Inferior parietal cortex (tissue), 1 donor: Measurements from ENCODE around the gene RXFP2.

Experiments used
- DNase-seq: peaks from one replicate; pipeline ENCODE4 v3.0.0-alpha.2; 2016; ENCODE audit errors: extremely low spot score

Gene RXFP2, protein sequence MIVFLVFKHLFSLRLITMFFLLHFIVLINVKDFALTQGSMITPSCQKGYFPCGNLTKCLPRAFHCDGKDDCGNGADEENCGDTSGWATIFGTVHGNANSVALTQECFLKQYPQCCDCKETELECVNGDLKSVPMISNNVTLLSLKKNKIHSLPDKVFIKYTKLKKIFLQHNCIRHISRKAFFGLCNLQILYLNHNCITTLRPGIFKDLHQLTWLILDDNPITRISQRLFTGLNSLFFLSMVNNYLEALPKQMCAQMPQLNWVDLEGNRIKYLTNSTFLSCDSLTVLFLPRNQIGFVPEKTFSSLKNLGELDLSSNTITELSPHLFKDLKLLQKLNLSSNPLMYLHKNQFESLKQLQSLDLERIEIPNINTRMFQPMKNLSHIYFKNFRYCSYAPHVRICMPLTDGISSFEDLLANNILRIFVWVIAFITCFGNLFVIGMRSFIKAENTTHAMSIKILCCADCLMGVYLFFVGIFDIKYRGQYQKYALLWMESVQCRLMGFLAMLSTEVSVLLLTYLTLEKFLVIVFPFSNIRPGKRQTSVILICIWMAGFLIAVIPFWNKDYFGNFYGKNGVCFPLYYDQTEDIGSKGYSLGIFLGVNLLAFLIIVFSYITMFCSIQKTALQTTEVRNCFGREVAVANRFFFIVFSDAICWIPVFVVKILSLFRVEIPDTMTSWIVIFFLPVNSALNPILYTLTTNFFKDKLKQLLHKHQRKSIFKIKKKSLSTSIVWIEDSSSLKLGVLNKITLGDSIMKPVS

DNA sequence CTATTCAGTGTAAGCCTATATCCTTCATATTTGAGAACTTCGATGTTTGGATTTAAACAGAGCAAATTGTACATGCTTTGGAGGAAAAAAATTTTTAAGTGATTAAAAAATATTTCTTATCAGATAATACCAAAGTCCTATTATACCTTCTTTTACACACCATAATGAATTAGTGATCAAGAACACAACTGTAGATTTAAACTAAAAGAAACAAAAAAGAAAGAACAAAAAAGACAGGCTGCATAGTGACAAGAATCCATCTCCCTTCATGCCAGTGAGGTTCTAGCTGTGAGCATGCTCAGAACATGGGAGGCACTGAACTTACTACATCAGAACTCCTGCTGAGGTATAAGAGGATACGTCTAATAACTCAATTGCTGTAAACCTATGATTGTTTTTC lies at the start of gene RXFP2:
RXFP2 (plus strand) TSS at position 301 of the 400 bp plus-strand sequence; CDS start at position 388, 87 bp downstream.
- DNase-seq, result no peak

DNA sequence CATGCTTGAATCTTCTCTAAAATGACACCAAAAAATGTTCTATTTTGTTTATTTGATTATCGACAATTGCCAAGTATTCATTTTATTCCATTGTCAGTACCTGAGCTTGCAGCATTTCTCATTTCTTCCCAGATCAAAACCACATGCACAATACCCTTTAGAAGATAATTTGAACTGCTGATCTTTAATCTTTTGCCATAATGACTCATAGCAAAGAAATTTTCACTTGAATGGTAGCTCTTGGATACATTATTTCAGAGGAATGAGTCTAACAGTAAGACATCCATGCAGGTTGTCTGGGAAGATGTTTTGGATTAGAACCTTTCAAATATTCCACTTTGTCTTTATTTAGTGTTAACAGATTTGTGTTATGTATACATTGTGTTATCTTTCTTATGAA lies 42.0 kb upstream of the RXFP2 start:
- no peak for DNase-seq

DNA sequence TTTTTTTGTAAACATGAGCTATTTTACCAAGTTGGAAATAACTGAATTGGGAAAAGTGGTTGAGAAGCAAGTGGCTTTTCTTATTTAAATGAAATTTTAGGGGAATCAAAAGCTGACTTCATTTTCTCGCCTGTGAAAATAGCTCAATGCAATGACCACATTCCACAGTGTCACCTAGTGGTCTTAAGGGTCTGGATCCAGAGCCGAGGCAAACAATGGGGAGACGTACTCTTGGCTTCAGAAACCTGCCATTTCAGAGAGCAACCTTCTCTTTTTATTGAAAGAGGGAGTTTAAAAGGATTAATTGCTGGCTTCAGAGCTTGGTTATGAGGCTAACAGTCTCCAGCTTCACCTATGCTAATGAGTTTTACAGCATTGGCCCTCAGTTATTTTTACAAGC lies 39.7 kb upstream of the RXFP2 start:
- DNase-seq, result no peak

DNA sequence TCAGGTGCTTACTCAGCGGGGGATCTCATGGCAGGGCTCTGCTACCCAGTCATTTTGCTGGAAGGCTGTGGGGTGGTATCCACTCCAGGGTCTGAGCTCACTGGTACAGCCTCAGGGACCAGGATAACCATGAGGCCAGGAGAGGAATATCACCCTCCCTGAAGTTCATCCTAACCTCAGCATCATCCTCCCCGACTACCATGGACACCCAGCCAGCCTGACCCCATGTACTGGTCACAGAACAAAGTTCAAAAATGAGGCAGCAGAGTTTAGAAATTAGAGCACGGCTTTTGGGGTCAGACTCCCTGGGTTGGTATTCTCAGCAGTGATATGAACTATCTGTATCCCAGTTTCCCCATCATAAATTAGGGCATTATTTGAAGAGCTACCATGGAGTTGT lies 35.5 kb upstream of the RXFP2 start:
- no peak for DNase-seq

DNA sequence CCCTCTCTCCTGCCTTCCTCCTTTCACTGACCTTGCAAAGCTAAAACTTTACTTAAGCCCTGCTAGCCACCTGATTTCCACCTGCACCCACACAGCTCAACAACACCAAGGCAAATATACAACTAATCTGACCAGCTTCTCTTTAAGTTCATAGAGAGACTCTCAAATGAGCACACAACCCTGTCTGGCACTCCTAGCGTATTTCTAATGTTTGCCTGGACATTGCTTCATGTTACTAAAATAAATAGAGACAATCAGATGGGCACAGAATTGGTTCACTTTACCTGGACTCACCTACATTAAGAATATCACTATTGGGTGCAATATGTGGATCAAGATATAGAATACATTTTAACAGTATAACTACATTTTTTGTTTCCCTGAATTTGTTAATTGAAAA lies 33.2 kb upstream of the RXFP2 start:
- DNase-seq, result no peak

DNA sequence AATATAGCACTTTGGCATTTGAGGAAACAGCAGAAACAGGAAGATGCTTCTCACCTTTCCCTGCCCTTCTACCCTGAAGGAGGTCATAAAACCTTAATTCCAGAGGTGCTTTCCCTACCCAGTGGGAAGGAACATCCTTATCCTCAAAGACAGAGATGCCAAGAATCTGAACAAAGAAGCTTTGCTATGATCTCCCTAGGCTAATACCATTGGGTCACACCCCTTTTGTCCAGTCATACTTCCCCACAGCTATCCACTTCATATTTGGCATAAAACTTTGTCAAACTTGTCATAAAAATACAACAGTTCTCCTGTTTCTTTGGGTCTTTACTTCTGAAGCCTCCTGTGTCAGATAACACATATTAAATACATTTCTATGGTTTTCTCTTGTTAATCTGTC lies 21.7 kb upstream of the RXFP2 start:
- DNase-seq, result no peak

DNA sequence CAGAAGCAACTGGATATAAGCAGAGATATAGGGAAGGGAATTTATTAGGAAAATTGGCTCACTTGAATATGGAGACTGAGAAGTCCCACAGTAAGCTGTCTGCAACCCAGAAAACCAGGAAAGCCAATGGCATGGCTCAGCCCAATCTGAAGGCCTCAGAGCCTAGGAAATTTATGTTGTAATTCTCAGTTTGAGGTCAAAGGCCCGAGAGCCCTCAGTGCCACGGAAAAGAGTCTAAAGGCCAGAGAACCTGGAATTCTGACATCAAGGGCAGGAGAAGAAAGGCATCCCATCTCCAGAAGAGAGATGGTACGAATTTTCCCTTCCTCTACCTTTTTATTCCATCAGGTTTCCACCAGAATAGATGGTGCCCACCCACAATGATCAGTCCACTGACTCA lies 20.1 kb upstream of the RXFP2 start:
- DNase-seq, result no peak

DNA sequence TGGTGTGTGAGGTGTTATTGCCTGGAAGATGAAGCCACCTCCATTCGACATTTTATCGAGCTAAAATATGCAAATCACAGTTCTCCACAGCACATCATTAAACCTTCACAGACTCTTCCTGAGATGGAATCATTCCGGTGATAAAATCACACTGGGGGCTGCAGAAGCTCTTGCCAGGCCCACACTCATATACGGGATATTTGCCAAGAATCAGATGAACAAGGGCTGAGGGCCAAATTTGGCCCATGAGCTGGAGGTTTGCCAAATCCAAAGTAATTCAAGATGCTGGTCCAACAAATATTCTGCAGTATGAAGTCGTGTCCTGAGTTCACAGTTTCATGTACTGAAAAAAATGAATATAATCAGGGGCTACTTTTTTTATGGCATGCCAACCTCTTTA lies 16.7 kb upstream of the RXFP2 start:
- no peak for DNase-seq

DNA sequence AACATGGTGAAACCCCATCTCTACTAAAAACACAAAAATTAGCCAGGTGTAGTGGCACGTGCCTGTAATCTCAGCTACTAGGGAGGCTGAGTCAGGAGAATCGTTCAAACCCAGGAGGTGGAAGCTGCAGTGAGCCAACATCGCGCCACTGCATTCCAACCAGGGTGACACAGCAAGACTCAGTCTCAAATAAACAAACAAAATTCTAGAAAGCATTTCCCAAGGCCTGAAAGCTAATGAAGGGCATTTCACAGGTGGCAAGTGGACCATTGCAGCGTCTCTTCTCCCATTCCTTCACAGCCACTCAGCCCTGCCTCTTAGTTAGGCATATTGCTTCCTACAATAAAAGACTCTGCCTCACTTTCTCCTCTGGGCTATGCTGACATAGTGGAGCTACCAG lies 13.5 kb upstream of the RXFP2 start:
- no peak for DNase-seq

DNA sequence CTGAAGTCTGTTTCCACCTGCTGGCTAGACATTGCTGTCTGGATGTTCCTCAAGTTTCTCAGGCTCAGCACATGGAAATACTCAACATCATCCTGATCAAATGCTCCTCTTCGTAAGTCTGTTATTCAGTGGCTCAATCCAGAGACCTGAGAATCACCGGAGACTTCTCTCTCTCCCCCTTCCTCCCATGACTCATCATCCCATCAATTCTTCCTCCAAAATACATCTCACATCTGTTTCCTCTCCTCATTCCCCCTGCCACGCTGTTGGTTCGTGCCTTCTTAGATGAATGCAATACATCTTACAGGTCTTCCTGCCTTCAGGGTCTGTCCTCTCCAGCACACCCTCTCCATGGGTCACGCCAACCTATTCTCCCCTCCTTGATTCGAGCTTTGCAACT lies 7.4 kb upstream of the RXFP2 start:
- DNase-seq, result no peak

DNA sequence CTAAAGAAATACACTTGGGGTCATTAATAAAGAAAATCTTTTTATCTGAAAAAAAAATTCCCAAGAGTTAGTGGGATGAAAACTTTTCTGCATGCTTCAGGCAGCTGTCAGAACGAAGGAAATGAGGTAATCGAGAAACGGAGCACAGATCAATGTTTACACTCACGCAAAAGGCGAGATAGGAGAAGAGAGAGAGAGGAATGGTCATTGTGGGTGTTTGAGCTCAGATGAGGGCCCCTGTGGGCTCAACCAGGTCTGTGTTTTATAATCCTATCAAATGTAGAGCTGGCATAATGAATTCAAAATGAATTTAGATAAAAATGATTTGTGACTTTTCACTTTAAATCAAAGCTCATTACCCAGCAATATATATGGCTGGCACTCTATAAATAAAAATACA lies 6.3 kb upstream of the RXFP2 start:
- no peak for DNase-seq

DNA sequence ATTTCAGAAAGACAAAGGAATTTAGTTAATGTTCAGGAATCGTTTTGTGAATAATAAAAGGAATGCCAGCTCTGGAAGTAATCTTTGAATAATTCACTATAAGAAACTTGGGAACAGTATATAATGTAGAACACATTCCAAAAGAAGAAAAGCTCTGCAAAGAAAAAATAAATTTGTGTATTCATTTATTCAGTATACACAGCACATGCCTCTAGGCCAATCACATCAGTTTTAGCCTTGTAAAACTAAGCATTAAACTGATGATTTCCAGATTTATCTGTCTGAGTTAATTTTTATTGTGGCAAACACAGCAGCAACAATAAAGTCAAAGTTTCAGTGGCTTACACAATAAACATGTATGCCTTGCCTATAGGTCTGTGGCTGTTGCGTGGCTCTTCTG lies 5.7 kb upstream of the RXFP2 start:
- no peak for DNase-seq

DNA sequence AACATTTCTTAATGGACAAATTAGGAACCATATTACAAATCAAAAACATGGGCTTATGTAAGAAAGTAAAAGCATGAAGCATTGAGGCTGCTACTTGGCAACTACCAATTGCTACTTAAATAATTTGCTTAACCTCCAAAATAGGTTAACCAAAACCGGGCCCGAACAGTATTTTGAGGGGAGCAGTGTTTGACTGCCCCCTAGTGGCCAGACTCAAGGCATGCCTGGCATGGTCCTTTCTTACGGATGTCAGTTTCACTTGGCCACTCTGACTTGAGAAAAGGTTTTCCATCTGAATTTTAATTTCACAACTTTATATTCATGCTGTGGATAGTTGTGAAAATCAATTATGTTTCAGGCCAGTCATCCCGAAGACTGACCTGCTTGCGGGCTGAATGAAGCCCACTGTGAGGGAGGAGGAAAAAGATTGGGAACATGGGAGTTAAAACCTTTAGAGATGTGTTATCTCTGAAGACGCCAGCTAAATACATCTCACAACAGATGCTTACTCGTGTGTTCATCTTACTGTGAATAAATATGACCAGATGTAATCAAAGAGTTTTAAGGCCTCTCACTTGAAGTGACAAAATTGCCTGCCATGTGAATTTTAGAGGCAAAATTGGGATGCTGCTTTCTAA lies 2.9 kb downstream of the RXFP2 start:
- peak; percentile 80 for DNase-seq

DNA sequence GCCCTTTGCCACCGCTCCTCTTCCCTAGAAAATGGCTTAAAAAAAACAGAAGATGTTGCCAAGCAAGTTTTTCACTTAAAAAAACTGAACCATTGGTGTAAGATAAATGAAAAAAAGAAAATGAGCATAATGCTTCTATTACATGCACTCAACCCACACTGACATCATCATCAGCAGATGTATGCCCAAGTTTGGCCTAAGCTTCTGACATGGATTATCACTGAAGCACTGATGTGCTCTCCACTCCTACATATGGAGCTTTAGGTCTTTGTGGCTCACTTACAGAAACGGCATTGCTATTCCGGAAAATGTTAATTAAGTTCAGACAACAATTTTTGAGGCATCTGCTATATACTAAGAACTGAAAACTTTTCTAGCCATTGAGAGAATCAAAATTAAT lies 8.0 kb downstream of the RXFP2 start:
- DNase-seq, result no peak

DNA sequence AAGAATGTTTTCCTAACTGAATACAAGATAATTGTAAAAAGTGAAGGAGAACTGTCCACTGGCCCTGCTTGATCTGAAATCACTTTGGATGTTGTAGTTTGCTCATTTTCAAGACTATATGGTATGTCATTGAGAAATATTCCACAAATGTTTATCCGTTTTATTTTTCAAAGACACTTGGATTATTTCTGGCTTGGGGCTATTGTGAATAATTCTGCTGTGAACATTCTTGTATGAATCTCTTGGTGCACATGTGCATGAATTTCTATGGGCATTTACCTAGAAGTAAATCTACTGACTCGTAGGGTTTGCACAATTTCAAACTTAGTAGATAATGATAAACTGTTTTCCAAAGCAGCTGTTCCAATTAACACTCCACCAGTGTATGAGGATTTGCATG lies 8.6 kb downstream of the RXFP2 start:
- DNase-seq, result no peak

DNA sequence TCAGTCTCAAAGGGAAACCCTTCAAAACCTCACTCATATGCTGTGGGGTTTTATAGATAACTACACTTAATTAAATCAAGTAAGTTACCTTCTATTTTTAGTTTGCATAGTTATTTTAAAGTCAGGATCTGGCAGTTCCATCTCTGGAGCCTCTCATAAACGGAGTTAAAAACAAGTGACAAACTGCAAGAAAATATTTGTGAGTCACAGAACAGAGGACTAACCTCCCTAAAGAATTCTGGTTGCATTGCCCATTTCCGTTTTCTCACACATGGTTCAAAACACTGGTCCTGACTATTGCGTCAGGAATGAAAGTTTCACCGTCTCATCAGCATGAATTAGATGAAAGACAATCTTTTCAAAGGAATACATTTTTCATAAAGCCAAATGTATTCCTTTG lies 10.6 kb downstream of the RXFP2 start:
- no peak for DNase-seq

DNA sequence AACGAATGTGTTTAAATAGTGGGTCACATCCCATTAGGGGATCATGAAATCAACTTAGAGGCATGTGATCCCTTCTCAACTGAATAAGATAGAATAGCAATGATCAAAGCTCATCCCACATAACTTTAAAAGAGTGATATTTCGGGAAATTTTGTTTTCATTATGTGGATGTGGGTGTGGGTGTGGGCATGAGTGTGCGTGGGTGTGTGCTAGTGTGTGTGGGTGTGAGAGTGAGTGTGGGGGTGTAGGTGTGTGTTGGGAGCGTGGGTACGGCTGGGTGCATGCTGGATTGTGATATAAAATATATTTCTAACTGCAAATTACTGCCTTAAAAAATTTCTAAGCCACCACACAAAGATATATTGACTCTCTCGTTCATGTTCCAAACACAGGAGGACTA lies 15.9 kb downstream of the RXFP2 start:
- no peak for DNase-seq

DNA sequence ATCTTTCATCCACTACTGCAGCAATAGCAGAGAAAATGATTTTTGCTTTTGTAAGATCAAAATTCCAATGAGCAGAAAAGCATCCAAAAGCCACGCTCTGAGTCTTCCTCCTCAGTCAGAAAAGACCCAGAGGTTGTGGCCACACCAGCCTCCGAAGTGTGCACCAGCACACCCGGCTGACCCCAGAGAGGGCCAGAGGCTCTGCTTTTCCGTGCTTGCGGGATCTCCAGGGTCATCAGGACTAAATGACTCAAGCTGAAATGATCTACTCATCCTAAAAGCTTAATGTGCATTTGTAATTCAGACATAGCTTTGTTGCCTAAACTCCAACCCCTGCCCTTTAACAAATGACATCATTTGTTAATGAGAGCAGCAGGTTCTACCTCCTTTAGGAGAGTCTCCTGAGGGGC lies 16.5 kb downstream of the RXFP2 start:
- DNase-seq, result no peak

DNA sequence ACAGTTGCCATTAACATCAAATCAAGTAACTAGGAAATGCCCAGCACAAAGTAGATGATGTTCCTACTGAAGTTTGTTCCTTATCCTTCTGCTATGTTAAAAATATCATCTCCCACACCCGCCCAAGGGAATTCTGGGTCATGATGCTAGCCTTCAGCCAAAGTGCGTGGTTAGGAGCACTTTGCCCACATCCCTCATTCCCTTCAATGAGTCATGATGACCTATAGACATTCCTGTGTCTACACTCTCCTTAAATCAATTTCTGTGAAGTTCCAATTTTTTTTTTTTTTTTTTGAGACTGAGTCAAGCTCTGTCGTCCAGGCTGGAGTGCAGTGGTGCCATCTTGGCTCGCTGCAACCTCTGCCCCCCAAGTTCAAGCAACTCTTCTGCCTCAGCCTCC lies 17.0 kb downstream of the RXFP2 start:
- no peak for DNase-seq

DNA sequence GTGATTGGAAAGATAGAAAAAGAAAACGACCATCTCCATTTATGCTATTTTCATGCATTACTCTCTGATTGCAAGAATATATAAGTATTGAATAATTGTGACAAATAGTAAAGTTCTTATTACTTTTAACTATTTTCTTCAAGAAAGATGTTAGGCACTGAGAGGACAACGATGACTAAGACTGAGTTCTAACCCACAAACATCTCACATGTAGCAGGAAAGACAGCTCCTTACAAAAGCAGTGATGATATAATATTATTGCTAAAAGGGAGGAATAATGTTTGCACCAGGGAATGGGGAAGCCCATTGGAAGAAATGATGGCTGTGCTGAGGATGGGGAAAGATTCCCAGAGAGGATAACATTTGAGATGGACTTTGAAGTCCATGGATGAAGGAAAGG lies 22.6 kb downstream of the RXFP2 start:
- DNase-seq, result no peak

DNA sequence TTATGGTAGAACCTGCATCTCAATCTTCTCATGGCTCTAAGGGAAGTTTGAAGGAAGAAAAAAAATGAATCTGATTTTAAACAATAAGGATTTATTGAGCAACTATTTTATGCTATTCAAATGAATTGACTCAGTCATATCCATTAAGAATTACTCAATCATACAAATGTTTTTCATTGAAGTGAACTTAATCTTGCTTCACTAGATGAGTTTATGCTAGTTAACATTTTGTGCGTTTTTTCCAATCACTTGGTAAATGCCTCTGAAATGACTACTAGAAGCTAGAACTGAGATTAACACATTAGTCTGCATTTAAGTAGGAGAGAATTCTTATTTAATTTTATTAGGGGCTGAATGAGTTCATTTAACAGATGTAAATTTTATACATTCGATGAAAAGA lies 25.2 kb downstream of the RXFP2 start:
- DNase-seq, result no peak

DNA sequence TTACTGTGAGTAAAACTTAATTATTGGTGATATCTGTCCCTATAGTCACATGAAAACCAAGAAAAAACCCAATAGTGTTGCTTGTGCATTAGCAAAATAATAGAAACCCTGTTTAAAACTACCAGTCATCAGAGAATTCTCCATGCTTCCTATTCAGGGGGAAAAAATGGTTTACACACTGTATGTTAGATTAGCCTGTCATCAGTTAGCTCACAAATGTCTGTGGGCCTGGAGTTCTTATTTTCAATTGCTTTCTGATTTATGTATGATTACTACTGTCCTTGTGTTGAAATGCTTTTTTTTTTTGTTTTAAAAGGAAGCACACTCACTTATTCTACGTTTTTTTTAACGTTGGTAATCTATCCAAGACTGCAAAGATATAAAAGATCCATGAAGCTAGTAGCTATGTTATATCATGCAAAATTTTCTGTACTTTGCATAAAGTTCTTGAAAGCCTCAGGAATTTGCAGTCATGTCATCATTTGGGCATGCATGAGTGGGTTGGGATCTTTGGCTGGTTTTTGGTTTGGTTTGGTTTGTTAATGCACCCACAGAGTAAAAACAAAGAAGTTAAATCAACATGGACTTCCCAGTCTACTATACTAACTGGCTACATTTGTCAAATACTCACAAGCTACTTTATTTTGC lies 25.9 kb downstream of the RXFP2 start:
- DNase-seq, result no peak
